HG03575 (cell line): ENCODE data around the gene DOCK4.

Source experiments
- ATAC-seq: cut with Tn5 transposase; IDR thresholded peaks from one replicate; pipeline ENCODE4 v1.9.1; 2021; ENCODE audit not compliant: unreplicated experiment, insufficient number of reproducible peaks, low FRiP score; ENCODE audit errors: extremely low read depth

Gene DOCK4

DNA sequence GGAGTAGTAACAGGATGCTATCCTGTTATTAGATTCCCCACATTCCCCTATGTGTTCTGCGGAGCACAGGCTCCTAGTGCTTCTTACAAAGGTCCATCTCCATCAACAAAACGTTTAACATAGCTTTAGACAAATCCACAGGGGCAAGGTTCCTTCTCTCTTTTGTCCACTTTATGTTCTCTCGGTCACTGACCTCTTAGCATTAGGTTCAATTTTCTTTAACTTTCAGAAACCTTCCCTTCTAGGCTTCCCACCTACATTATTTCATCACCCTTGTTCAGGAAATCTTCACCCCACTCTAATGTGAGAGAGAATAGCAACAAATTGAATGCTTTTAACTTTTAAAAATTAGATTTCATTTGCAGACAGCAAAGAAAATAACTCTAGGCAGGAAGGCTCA, 84.9 kb downstream of the DOCK4 start:
- ATAC-seq: no peak

DNA sequence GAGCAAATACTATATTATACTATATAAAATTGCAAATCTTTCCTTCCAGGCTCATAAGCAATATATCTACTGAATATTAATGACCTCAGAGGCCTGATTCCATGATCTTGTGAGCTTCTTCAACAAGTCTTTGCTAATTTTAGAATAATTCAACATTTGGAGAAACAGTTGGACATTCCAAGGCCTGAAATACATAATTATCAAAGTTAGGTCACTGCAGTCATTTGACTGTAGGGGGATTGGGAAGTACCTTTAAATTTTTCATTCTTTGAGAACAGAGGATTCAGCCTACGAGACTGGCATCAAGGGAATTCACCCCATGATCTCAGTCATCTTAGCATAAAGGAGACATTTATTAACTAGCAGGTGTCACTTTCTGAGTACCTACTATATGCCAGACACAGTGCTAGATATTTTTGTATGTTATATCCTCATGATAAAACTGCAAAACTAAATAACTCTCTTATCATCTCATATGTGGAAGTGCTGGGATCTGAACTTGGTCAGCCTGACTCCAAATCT, 85.4 kb downstream of the DOCK4 start:
- ATAC-seq: no peak

DNA sequence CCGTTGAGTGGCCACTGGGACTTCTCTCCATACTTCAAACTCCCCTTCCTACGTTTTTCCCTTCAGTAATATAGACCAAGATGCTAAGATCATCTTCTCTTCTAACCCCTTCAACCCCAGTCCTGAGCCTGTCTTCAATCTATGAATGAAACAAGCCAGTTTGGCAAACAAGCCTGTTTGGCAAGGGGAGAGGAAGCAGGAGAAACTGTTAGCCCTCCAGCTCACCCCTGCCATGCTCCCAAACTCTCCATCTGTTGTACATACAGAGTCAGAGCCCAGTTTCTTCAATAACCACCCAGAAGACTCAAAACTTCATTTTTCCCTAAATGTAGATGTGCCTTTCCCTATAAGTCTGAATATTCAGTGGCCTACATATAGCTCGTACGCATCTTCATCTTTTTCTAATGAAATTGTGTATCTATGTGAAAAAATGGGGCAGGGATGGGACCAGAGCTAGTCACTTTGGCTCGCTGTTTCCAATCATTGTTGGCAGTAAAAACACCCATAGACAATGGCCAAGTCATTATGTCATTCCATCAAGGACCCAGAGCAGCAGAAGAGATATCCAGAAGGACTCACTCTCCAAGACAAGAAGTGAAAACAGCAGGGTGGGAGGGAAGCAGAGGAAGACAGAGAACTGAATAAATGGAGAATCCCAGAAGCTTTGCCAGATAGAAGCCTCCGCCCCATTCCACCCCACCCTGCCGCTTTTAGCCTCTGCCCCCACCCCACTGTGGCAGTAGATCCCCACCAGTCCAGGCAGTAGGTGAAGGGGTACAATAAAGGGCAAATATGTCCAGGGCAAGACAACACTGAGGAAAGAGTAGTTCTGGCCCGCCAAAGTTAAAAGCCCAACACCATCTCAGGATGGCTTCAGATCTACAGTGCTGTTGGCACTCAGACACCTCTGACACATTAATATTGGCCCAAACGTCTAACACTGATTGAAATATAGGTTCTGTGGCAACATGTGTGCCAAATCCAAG, 87.3 kb downstream of the DOCK4 start:
- no peak for ATAC-seq

DNA sequence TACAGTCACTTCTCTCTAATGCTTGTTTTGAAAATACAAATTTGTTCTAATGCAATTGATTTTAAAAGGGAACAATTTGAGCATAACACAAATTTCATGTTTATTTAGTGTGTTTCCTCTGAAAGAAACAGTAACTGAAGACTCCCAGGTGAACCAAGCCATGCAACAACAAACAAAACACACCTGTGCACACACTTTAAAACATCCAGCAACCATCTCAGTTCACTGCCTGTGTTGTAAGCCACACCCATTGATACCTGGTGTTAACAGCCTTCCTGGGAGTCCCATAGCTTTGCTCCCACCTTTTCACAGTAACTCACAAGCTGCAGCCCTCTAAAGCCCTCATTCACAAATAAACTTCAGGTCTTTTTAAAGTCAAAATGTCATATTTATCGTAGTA, 89.3 kb downstream of the DOCK4 start:
- ATAC-seq: no peak

DNA sequence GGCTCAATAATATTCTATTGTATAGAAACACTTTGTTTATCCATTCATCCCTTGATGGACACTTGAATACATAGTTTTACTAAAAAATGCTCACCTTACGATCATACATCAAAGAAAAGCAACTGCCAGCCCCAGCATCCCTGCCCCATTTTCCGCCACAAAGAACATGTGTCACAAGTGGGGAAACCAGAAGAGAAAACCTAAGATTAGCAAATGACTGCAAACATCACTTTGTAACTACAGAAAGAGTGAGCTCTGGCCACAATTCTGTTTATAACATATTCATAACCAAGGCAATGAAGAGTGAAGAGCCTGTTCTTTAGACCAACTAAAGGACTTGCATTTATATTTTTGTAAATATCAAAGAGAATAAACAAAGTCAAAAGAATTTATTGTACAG, 89.8 kb downstream of the DOCK4 start:
- ATAC-seq: no peak

DNA sequence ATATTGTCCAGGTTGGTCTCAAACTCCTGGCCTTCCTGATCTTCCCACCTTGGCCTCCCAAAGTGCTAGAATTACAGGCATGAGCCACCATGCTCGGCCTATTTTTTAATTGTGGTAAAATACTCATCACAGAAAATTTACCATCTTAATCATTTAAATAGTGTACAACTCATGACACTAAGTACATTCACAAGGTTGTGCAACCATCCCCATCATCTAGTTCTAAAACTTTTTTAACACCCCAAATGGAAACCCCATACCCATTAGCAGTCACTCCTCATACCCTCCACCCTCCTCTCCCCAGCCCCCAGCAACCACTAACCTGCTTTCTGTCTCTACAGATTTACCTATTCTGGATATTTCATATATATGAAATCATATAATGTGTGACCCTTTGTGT, 90.3 kb downstream of the DOCK4 start:
- no peak for ATAC-seq

DNA sequence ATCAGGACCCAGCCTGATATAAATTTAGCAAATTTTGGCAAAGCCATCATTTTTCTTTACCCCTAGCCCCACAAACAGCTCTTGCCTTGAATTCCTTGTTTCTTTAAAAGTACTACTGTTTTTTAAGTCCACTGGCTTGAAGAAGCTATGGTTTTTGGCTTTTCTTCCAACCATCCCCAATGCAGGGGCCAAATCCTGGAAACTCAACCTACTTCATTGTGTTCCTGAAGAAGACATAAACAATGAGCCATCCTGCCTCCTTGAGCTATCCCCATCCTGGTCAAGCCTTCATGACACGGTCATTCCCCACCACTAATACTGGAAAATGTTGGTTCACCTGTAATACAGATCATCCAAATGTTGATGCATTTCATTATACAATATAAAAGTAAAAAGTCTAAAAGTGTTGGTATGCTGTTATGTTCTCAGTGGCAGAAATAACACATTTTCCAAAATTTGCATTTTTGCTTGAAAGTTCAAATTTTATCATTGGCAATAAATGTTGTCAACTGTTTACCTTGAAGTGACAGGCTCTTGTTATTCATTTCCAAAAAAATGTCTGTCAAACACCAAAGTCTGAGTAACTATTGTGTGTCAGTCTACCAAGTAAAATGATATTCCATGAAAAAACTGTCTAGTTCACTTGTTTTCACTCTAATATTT, 92.2 kb downstream of the DOCK4 start:
- no peak for ATAC-seq

DNA sequence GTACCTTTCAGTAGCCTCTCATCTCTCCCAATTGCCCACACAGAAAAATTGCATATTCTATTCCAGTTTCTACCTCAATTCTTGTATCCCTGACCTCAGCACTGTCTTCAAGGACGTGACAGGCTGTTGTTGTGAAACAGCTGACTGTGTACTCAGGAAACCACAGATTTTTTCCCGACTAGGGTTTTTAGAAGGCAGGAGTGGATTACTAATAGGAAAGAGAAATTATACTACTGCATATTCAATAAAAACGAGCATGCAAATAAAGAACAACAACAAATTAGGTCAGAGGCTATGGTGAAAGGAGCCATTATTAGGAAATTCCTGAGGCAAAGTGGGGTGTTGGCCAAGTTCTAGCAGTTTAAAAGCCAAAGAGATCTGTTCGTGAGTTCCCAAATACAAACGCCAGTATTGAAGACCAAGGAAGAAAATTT, 93.4 kb downstream of the DOCK4 start:
- no peak for ATAC-seq

DNA sequence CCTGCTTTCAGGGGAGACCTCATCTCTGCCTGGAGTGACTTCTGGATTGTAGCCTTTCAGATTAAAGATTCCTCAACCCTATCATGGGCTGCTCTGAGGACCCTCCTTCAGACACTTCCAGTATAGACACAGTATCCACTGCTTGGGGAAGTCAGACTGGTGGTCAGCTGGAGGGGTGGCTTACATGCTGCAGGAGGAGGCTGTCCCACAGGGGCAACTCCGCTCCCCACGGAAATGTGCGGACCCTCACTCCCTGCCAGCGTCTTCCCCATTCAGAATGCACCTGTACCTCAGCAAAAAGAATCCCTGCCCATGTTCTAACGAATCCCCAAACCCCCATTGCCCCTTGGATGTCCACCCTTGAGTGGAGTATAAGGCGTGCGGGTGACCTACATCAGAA, 95.5 kb downstream of the DOCK4 start:
- no peak for ATAC-seq

DNA sequence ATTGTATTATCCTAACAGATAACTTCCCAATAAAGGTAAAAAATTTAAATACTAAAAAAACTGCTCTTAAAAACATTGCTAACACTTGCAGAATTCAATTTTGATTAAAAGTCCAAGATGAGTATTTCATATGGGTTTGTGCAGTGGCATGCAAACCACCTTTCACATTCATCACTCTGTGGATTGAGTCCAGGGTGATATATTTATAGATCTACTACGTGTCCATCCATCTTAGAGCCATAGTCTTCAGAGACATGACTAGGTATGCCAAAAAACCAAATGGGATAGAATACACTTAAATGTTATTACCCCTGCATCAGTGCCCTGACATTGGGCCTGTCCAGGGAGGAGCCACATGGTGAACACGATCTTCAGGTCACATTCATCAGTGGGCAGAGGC, 96.0 kb downstream of the DOCK4 start:
- ATAC-seq: no peak

DNA sequence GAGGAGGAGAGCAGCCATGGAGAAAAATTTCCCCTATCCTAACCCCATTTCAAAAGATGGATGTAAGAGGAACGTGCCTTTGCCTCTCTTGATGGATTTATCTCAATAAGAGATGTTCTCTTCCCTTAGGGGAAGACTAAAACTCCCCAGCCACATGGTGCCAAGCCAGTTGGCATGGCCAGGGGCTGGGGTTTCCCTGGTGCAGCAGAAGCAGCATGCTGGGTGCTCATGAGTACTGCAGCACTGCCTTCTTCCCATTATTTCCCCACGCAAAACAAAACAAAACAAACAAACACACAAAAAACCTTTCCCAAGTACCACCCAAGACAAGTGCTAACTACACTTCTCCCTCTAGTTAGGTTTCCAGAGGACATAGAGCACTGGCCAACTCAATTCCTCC, 97.2 kb downstream of the DOCK4 start:
- no peak for ATAC-seq

DNA sequence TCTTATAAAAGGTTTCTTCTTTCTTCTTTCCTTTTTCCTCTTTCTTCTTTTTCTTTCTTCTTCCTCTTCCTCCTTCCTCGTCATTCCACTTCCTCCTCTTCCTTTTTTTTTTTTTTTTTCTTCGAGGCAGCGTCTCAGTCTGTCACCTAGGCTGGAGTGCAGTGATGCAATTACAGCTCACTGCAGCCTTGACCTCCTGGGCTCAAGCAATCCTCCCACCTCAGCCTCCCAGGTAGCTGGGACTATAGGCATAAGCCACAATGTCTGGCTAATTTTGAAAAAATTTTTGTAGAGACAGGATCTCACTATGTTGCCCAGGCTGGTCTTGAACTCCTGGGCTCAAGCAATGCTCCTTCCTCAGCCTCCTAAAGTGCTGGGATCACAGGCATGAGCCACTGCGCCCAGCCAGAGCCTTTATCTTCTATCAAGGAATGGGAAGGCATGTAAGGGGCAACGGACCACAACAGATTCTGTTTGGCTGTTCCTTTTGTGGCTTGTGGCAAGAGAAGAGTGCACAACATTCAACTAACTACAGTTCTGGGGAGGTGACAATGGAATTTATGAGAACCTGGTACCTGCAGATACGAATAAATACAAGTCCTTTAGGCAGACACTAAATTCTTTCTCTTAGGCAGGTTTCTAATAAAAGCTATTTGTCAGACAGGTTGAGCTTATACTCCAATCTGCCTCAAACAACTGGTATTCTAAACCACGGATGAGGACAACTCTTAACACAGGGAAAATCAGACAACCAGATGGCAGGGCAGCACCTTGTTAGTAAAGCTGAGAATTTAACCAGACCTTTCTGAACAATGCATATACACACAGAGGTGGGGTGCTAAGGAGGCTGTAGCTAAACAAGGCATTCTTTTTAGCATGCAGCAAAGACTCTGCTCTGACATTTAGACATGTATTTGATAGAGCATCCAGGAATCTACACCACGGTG, 100.3 kb downstream of the DOCK4 start:
- no peak for ATAC-seq

DNA sequence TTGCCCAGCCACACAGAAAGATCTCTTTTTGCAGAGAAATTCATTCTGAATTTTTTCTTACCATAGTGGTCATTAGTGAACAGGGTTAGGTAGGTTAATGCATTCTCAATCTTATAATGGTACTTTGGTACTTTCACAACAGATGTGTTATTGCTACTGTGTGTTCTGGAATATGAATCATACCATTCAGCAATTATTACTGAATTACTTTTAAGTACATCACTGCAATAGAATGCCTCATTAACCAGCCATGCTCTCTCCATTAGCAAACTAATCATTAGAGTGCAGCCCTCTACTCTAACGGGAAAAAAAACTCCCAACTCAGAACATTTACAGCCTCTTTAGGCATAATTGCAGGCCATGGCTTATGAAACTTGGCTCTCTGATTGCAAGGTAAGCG, 102.1 kb downstream of the DOCK4 start:
- ATAC-seq: no peak

DNA sequence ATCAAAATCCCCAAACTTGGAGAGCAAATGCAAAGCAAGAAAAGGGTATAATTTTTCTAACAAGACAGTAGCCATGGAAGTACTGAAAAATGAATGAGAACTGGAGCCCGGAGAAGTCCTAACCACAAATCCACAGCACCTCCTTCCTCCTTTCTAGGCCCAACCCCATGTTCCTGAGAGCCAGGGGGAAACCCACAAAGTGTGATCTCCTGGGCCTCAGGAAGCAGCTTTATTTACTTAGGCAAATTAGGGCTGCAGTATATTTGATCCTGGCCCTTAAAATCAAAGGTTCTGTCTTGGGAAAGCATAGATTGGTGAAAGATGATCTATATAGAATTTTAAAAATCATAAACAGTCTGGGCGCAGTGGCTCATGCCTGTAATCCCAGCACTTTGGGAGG, 103.0 kb downstream of the DOCK4 start:
- no peak for ATAC-seq

DNA sequence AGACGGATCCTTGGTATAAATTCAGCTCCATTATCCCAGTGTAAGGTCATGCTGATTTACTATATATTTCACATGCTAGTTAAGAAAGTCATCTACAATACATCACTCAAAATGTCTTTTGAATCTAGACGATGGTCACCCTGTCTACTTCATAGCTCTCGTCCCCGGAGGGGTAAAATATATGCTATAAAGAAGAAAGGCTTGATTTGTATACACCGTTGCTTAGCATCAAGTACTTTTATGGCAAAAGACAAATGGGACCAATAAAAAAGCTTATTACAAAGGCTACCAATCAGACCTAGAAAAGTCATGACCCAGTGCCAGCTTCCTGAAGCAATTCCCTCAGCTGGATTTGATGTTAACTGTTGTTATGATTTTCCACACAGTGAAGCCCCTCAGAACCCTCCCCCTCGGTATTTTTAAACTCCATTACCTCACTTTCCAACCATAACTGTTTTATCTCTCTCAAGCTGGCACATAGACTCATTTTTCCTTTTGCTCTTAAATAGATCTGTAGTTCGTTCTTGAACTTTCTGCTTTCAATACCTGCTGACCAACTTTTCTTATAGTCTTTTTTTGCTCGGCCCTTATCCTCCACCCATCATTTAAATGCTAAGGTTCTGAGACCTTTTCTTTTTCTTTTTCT, 104.9 kb downstream of the DOCK4 start:
- no peak for ATAC-seq

DNA sequence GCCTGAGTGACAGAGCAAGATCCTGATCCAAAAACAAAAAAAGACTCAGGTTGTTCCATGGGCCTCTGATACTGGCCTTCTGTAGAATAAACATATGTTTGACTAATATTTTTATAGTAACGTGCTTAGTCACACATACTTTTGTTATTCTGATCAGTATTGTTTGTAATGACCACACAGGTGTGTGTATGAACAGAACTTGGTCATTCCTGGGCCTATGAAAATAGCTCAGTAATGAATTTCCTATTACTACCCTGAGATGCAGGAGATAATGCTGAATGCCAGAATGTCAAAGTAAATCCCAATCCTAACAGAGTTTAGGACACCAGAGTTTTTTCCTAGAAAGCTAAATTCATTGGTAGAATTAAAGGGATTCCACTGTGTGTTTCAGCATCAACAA, 108.7 kb downstream of the DOCK4 start:
- no peak for ATAC-seq

DNA sequence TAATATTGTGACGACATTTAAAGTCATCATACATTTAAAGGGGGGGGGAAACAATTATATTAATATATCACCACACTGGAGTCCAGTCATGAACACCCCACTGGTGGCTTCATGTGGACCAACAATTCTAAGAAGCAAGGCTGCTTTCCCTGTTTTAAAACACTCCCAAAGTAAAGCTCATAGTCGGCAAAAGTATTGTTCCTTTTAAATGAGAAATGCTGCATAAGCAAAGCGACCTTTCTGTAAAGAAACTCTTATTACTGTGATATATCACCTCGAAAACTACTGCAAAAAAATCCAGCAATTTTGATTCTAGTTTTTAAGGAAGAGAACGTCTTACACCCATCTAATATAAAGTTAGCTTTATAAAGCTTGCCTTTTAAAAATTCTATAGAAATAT, 112.8 kb downstream of the DOCK4 start:
- no peak for ATAC-seq

DNA sequence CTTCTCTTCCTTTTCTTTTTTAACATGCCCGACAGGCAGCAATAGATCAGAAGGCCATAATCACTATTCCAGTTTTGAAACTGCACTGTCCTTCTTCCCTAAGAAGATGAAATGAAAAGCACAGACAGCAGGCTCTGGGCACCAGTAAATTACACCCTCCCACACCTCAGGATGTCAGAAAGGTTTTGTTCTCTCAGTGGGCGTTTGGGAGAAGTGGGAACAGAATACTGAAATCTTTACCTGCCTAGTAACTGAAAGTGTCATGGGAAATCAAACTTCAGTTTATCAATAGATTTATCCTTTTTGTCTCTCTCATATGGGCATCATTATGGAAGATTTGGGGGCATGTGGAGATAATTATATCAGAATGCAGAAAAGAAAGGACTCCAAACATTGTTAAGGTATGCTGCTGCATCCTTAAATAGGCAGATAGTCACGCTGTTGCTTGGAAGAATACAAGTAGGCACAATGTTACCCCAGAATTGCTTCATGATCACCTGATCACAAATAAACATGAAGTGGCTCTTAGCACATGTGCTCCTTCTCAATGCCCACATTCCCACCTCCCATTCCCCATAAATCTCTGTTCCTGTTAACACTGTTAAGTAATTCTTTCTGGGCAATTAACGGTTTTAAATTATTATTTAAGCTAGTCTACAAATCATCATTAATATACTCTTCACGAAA, 113.3 kb downstream of the DOCK4 start:
- ATAC-seq: no peak
